Ovary (tissue), 3 donors: ENCODE data around the gene PRSS38.

Experiments used
- EP300 ChIP-seq: sonication (generic); formaldehyde crosslinking; IDR thresholded peaks from one replicate; pipeline ENCODE4 v1.6.1; 2017; ENCODE audit warnings: antibody characterized with exemption
- POLR2A ChIP-seq: fragments of 450-650 bp; IDR thresholded peaks from one replicate; pipeline ENCODE4 v1.6.1; 2017; ENCODE audit warnings: antibody characterized with exemption, mild to moderate bottlenecking, moderate library complexity
- TF ChIP-seq, protein P1 (sequence below), 3 donors: fragments of 450-650 bp in 2 of 3; fragments of 200-600 bp in 1 of 3; IDR thresholded peaks; one replicate each; pipeline versions ENCODE4 v1.5.1 to v1.8.0; 2016 to 2022; ENCODE audit warnings: antibody characterized with exemption in 3 of 3, mild to moderate bottlenecking in 1 of 3
- donor health status: DM: no; HTN: no; CAD: no.

DNA sequence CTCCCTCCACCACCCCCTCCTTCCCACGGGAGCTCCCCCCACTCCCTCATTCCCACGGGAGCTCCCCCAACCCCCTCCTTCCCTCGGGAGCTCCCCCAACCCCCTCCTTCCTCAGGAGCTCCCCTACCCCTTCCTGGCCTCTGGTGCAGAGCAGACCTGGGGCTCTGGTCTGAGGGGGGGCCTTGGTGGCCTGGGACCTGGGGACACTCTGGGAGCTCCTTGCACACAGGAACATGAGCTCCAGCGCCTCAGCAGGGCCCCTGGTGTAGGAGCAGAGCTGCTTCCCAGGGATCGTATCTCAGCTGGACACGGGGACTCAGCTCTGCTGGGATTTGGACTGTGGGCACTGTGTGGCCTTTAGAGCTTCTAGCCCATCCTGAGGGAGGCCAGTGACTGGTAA is 19.7 kb upstream of the PRSS38 start:
- TF ChIP-seq, protein P1, sequence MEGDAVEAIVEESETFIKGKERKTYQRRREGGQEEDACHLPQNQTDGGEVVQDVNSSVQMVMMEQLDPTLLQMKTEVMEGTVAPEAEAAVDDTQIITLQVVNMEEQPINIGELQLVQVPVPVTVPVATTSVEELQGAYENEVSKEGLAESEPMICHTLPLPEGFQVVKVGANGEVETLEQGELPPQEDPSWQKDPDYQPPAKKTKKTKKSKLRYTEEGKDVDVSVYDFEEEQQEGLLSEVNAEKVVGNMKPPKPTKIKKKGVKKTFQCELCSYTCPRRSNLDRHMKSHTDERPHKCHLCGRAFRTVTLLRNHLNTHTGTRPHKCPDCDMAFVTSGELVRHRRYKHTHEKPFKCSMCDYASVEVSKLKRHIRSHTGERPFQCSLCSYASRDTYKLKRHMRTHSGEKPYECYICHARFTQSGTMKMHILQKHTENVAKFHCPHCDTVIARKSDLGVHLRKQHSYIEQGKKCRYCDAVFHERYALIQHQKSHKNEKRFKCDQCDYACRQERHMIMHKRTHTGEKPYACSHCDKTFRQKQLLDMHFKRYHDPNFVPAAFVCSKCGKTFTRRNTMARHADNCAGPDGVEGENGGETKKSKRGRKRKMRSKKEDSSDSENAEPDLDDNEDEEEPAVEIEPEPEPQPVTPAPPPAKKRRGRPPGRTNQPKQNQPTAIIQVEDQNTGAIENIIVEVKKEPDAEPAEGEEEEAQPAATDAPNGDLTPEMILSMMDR (IDR thresholded peaks at IDR 0.05), result no peak
- no peak for TF ChIP-seq EP300
- no peak for TF ChIP-seq POLR2A
